IMR-90 (cell line): ENCODE data around the gene ABCB10.

Experiments
- CEBPB ChIP-seq: IDR thresholded peaks from 2 replicates; pipeline ENCODE4 v1.6.1; 2012; ENCODE audit warnings: low read depth, low read length, improper control_type of control experiment
- CTCF ChIP-seq: conservative IDR thresholded peaks from 2 replicates; pipeline ENCODE4 v1.5.1; 2012; ENCODE audit warnings: mild to moderate bottlenecking, low read depth, low read length, improper control_type of control experiment
- FOS ChIP-seq: fragments of 150-350 bp; IDR thresholded peaks from 2 replicates; pipeline ENCODE4 v1.6.1; 2016; ENCODE audit warnings: low read depth, low read length
- MXI1 ChIP-seq: IDR thresholded peaks from 2 replicates; pipeline ENCODE4 v1.6.1; 2012; ENCODE audit warnings: low read depth, mild to moderate bottlenecking, low read length, moderate library complexity, borderline replicate concordance
- POLR2A ChIP-seq: IDR thresholded peaks from 2 replicates; pipeline ENCODE4 v1.6.1; 2012; ENCODE audit warnings: mild to moderate bottlenecking, low read depth, low read length
- RAD21 ChIP-seq: IDR thresholded peaks from 2 replicates; pipeline ENCODE4 v1.6.1; 2012; ENCODE audit warnings: low read length, improper control_type of control experiment
- RCOR1 ChIP-seq: IDR thresholded peaks from 2 replicates; pipeline ENCODE4 v1.6.1; 2012; ENCODE audit warnings: mild to moderate bottlenecking, low read length, improper control_type of control experiment; ENCODE audit not compliant: insufficient replicate concordance
- RFX5 ChIP-seq: IDR thresholded peaks from 2 replicates; pipeline ENCODE4 v1.8.0; 2012; ENCODE audit warnings: low read depth, mild to moderate bottlenecking, low read length, moderate library complexity
- USF2 ChIP-seq: fragments of 150-350 bp; IDR thresholded peaks from 2 replicates; pipeline ENCODE4 v1.6.1; 2017; ENCODE audit warnings: mild to moderate bottlenecking, antibody characterized with exemption, low read length, low read depth

- TF ChIP-seq CTCF = no peak
- no peak for TF ChIP-seq CEBPB
- no peak for TF ChIP-seq RAD21
- no peak for TF ChIP-seq POLR2A
- TF ChIP-seq RCOR1 = no peak
- no peak for TF ChIP-seq MXI1
- no peak for TF ChIP-seq RFX5
- TF ChIP-seq FOS = no peak
- TF ChIP-seq USF2 = no peak
Observed at GRCh38 chr1:229544587-229544986, 13.9 kb downstream of the ABCB10 start.
